ENCODE data around the gene ARHGEF26.

DNA sequence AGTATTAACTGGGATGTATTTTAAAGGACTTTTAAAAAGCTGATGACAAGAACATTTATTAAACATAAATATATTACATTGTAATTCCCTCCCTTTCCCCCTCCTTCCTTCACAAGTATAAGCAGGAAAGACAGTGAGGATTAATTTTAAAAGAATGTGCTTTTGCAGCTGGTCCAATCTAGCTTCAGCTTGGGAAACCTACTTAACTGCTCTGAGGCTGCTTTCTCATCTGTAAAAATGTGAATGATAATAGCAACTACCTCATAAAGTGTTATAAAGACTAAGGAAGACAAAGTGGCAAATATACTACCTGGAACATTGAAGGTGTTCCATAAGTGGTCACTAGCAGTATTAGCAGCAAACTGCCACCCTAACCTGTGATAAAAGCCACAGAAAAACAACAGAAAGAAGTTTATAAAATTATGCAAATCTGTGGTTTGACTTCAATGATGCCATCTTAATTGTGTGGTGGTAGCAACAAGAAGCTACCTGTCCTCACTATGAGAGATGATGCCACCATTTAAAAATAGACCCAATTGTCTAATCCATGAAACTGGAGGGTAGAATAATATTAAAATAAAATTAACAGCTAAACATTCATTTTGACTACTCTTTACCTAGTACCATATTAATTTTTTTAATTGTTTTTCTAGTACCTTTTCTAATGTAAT lies 183.1 kb downstream of the ARHGEF26 start:
- no peak for TF ChIP-seq CTCF (IDR thresholded peaks at IDR 0.05)
- TF ChIP-seq POLR2AphosphoS5 (IDR thresholded peaks at IDR 0.05), result no peak
